Measurements from ENCODE around the gene TMEM52B.

DNA sequence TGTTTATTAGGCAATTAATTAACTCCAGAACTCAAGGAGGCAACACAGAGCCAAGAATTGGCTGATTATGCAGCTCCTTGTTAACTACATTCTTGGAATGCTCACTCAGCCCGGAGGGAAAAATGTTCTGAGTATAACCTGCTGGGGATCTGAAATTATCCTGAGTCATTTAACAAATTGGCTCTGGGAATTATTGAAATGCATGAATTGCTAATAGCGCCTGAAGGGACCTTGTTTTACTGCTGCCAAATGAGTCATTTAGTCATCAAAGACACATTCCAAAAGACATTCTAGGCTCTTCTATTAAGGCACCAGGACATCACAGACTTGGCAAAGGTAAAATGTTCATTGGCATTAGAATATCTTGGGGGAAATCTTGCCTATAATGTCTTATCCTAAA, 13.0 kb downstream of the TMEM52B start:
- TF ChIP-seq, protein P1, sequence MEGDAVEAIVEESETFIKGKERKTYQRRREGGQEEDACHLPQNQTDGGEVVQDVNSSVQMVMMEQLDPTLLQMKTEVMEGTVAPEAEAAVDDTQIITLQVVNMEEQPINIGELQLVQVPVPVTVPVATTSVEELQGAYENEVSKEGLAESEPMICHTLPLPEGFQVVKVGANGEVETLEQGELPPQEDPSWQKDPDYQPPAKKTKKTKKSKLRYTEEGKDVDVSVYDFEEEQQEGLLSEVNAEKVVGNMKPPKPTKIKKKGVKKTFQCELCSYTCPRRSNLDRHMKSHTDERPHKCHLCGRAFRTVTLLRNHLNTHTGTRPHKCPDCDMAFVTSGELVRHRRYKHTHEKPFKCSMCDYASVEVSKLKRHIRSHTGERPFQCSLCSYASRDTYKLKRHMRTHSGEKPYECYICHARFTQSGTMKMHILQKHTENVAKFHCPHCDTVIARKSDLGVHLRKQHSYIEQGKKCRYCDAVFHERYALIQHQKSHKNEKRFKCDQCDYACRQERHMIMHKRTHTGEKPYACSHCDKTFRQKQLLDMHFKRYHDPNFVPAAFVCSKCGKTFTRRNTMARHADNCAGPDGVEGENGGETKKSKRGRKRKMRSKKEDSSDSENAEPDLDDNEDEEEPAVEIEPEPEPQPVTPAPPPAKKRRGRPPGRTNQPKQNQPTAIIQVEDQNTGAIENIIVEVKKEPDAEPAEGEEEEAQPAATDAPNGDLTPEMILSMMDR (IDR thresholded peaks at IDR 0.05; ENCODE audit: low read length): no peak
- no peak for TF ChIP-seq EZH2phosphoT487 (IDR thresholded peaks at IDR 0.05; ENCODE audit: low read length)

All from MM.1S (cell line).